OCI-LY3 (cell line): ENCODE measurements around the gene DAB1.

ENCODE experiments used
- H2AFZ ChIP-seq: fragments of 200-600, 300-600 bp; shearing (Covaris generic); 2 replicates; pipeline ENCODE4 v1.6.0; 2014; ENCODE audit warnings: antibody characterized with exemption, low read depth, low read length
- H3K27ac ChIP-seq: fragments of 200-600, 300-600 bp; sonication (generic); 2 replicates; pipeline ENCODE4 v1.5.1; 2014; ENCODE audit warnings: mild to moderate bottlenecking, low read length, moderate library complexity, mixed read lengths
- H3K27me3 ChIP-seq: fragments of 200-600, 300-600 bp; sonication (generic); 2 replicates; pipeline ENCODE4 v1.6.1; 2014; ENCODE audit warnings: low read depth, low read length, mixed read lengths
- H3K36me3 ChIP-seq: fragments of 200-600, 300-600 bp; sonication (generic); replicated peaks from 2 replicates; pipeline ENCODE3; 2014; ENCODE audit warnings: low read depth, low read length, mixed read lengths
- H3K4me1 ChIP-seq: fragments of 300-600, 200-600 bp; sonication (generic); 2 replicates; pipeline ENCODE4 v1.6.1; 2014; ENCODE audit warnings: low read length, mixed read lengths
- H3K4me2 ChIP-seq: fragments of 200-600, 300-600 bp; sonication (generic); 2 replicates; pipeline ENCODE4 v1.6.1; 2014; ENCODE audit warnings: low read length, mixed read lengths
- H3K4me3 ChIP-seq: fragments of 300-600, 200-600 bp; sonication (generic); 2 replicates; pipeline ENCODE4 v1.5.1; 2014; ENCODE audit warnings: antibody characterized with exemption, mild to moderate bottlenecking, low read length, moderate library complexity
- H3K79me2 ChIP-seq: fragments of 300-600, 200-600 bp; shearing (Covaris generic); 2 replicates; pipeline ENCODE4 v1.6.1; 2014; ENCODE audit warnings: mild to moderate bottlenecking, low read length, mixed read lengths
- H3K9ac ChIP-seq: fragments of 300-600, 200-600 bp; shearing (Covaris generic); 2 replicates; pipeline ENCODE4 v1.6.0; 2014; ENCODE audit warnings: mild to moderate bottlenecking, low read length, moderate library complexity
- H3K9me3 ChIP-seq: fragments of 200-600, 300-600 bp; shearing (Covaris generic); 2 replicates; pipeline ENCODE4 v1.6.1; 2014; ENCODE audit warnings: low read length, mixed read lengths; ENCODE audit not compliant: insufficient read depth
- H4K20me1 ChIP-seq: fragments of 200-600, 300-600 bp; sonication (generic); 2 replicates; pipeline ENCODE4 v1.6.1; 2016; ENCODE audit warnings: low read length, mixed read lengths; ENCODE audit not compliant: insufficient read depth
- CTCF ChIP-seq: fragments of 200-600, 300-600 bp; sonication (generic); IDR thresholded peaks from 2 replicates; pipeline ENCODE4 v1.5.1; 2014; ENCODE audit warnings: antibody characterized with exemption, low read length, low read depth
- EZH2phosphoT487 ChIP-seq: fragments of 200-600 bp; shearing (Covaris generic); IDR thresholded peaks from 2 replicates; pipeline ENCODE4 v1.6.1; 2018; ENCODE audit warnings: antibody characterized with exemption, mixed run types, low read depth

Gene DAB1

GRCh38 chr1:57418971-57419370 lies 4.9 kb downstream of the DAB1 start:
- no peaks in the 10 kb centered on the region for H3K27me3 ChIP-seq
- no peak overlapping the region for H3K4me3 ChIP-seq
- H3K9me3 ChIP-seq: no peaks in the 10 kb centered on the region
- no peak overlapping the region for H3K4me2 ChIP-seq
- TF ChIP-seq EZH2phosphoT487: no peak
- TF ChIP-seq CTCF: no peak
- H3K36me3 ChIP-seq: no peaks in the 10 kb centered on the region
- H2AFZ ChIP-seq: no peak overlapping the region
- H3K27ac ChIP-seq: no peak overlapping the region
- H3K79me2 ChIP-seq: no peaks in the 10 kb centered on the region
- H3K4me1 ChIP-seq: no peaks in the 10 kb centered on the region
- no peak overlapping the region for H3K9ac ChIP-seq
- no peaks in the 10 kb centered on the region for H4K20me1 ChIP-seq

- no peak overlapping the region for H2AFZ ChIP-seq
- H3K4me2 ChIP-seq: no peak overlapping the region
- TF ChIP-seq CTCF (no peak), EZH2phosphoT487 (no peak)
- no peak overlapping the region for H3K27ac ChIP-seq
- H3K4me1 ChIP-seq: no peaks in the 10 kb centered on the region
- H3K79me2 ChIP-seq: no peaks in the 10 kb centered on the region
- no peaks in the 10 kb centered on the region for H3K36me3 ChIP-seq
- H3K9ac ChIP-seq: no peak overlapping the region
- no peaks in the 10 kb centered on the region for H3K27me3 ChIP-seq
- no peaks in the 10 kb centered on the region for H3K9me3 ChIP-seq
- no peak overlapping the region for H3K4me3 ChIP-seq
- H4K20me1 ChIP-seq: no peaks in the 10 kb centered on the region
Measured at GRCh38 chr1:57411262-57411661, 12.6 kb downstream of the DAB1 start.

GRCh38 chr1:57410508-57410907 lies 13.4 kb downstream of the DAB1 start:
- no peak overlapping the region for H3K9ac ChIP-seq
- H3K4me1 ChIP-seq: no peaks in the 10 kb centered on the region
- no peak overlapping the region for H2AFZ ChIP-seq
- H3K4me3 ChIP-seq: no peak overlapping the region
- no peaks in the 10 kb centered on the region for H3K79me2 ChIP-seq
- H3K36me3 ChIP-seq: no peaks in the 10 kb centered on the region
- TF ChIP-seq CTCF: no peak
- no peak for TF ChIP-seq EZH2phosphoT487
- H3K27me3 ChIP-seq: no peaks in the 10 kb centered on the region
- no peaks in the 10 kb centered on the region for H3K9me3 ChIP-seq
- no peaks in the 10 kb centered on the region for H4K20me1 ChIP-seq
- no peak overlapping the region for H3K27ac ChIP-seq
- no peak overlapping the region for H3K4me2 ChIP-seq

- Histone ChIP-seq H3K27ac (no peak overlapping the region), H4K20me1 (no peaks in the 10 kb centered on the region), H3K36me3 (no peaks in the 10 kb centered on the region), H3K4me1 (no peaks in the 10 kb centered on the region), H2AFZ (no peak overlapping the region), H3K4me2 (no peak overlapping the region), H3K27me3 (no peaks in the 10 kb centered on the region), H3K9me3 (no peaks in the 10 kb centered on the region), H3K79me2 (no peaks in the 10 kb centered on the region), H3K9ac (no peak overlapping the region), H3K4me3 (no peak overlapping the region)
- TF ChIP-seq EZH2phosphoT487 (no peak), CTCF (no peak)
Measured at GRCh38 chr1:57407928-57408327, 15.9 kb downstream of the DAB1 start.
